AG09309 (cell line): ENCODE measurements around the gene MBLAC1.

Experiments used
- DNase-seq: peaks from one replicate; pipeline ENCODE4 v3.0.0-alpha.2; 2010; ENCODE audit warnings: low read depth
- H3K4me3 ChIP-seq: 2 replicates; pipeline ENCODE4 v1.5.1; 2011; ENCODE audit warnings: mild to moderate bottlenecking, low read depth, low read length, moderate library complexity; ENCODE audit not compliant: control insufficient read depth
- TF ChIP-seq, protein P1 (sequence below): IDR thresholded peaks from 2 replicates; pipeline ENCODE4 v1.5.1; 2011; ENCODE audit warnings: mild to moderate bottlenecking, low read depth, low read length, inconsistent platforms; ENCODE audit not compliant: insufficient read depth, control insufficient read depth; ENCODE audit errors: missing control alignments

MBLAC1 gene

DNA sequence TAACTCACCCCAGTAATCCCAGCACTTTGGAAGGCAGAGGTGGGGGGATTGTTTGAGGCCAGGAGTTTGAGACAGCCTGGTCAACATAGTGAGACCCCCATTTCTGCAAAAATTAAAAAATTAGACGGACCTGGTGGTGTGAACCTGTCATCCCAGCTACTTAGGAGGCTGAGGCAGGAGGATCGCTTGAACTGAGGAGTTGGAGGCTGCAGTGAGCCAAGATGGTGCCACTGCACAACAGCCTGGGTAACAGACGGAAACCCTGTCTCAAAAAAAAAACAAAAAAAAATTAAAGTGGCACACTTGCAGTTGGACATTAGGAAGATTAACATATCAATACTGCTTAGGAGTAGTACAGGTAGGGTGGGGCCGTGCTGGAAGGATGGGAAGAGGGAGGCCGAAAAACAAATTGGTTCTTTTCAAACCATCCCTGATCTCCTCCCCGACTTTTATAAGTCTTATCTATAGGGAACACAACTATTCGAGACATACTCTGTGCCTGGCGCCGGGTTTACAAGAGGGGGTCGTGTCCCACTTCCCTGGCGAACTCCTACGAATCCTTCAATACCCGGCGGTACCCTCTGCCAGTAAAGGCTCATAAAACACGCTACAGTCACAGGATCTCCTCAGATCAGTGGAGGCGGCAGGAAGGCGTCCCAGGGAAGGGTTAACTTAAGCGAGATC lies 8.2 kb upstream of the MBLAC1 start:
- DNase-seq = no peak
- TF ChIP-seq, protein P1, sequence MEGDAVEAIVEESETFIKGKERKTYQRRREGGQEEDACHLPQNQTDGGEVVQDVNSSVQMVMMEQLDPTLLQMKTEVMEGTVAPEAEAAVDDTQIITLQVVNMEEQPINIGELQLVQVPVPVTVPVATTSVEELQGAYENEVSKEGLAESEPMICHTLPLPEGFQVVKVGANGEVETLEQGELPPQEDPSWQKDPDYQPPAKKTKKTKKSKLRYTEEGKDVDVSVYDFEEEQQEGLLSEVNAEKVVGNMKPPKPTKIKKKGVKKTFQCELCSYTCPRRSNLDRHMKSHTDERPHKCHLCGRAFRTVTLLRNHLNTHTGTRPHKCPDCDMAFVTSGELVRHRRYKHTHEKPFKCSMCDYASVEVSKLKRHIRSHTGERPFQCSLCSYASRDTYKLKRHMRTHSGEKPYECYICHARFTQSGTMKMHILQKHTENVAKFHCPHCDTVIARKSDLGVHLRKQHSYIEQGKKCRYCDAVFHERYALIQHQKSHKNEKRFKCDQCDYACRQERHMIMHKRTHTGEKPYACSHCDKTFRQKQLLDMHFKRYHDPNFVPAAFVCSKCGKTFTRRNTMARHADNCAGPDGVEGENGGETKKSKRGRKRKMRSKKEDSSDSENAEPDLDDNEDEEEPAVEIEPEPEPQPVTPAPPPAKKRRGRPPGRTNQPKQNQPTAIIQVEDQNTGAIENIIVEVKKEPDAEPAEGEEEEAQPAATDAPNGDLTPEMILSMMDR = no peak
- peak overlapping the region; percentile 98 for H3K4me3 ChIP-seq

DNA sequence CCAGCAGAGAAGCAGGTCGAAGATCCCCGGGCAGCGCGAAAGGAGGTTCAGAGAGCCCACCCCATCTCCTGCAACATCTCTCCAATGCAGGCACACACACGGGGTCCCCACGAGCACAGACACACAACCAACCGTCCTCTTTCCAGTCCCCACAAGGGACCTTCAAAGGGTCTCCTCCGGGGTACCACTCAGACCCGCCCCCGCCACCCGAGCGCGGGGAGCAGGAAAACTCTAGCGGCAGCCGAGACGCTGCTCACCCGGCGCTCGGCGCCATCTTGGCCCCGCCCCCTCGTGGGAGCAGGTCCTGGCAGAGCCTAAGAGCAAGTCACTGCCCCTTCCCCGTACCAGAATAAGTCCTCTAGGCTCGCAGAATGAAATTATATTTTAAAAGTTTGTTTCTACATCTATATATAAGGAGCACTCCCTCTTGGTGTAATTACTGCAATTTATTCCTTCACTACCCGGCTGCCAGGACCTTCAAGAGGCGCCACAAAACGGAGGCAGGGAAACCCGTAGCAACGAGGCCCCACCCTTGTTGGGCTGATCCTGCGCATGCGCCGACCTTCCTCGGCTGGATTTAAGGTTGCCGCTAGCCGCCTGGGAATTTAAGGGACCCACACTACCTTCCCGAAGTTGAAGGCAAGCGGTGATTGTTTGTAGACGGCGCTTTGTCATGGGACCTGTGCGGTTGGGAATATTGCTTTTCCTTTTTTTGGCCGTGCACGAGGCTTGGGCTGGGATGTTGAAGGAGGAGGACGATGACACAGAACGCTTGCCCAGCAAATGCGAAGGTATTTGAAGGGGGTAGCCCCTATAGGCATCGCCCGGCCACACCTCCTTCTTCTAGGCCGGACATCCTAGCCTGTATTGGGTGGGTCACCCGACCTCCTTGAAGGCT lies 7.4 kb upstream of the MBLAC1 start, which contains the start of the genes CNPY4 and TAF6:
TSS of gene CNPY4 (plus strand) at position 563 of the 898 bp plus-strand sequence. CDS start at position 674, 111 bp downstream.
TSS of gene TAF6 (minus strand) at position 287 of the 898 bp plus-strand sequence. CDS start 5,149 bp downstream, outside the sequence.
- TF ChIP-seq, protein P1 = no peak
- DNase-seq = peak; percentile 87
- peak within 1 kb of the TSS; percentile 98 for H3K4me3 ChIP-seq

DNA sequence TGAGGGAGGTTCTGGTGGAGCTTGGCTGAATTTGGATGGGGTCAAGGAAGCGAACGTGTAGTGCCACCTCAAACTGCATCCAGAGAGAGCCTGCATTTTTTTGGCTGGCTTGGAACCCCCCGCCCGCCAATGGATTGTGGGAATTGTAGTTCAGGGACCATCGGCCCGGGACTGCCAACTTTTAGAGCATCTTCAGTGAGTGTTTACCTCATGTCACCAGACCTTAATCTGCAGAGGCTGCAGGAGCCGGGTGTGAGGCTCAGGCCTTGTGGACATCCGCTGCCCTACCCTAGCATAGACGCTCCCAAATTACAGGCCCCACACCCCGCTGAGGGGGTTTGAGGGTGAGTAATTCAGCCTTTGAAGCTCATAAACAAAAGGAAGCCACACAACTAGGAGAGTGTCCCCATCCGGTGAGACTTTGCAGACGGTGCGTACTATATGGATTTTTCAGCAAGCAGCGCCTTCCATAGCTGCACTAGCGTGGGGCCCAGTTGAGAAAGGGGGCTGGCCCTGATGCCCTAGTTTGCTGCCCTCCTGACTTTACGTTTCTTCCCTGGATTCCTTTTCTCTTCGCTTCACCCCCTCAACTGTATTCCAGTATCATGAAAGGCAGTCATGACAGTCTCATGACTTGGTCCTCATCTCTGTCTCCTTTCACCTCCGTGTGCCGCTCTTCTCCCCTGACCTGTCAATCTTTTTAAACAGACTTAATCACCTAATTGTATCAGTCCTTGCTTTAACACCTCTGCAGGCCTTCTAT lies 6.6 kb upstream of the MBLAC1 start:
- peak overlapping the region; percentile 98 for H3K4me3 ChIP-seq
- no peak for DNase-seq
- TF ChIP-seq, protein P1 = no peak

DNA sequence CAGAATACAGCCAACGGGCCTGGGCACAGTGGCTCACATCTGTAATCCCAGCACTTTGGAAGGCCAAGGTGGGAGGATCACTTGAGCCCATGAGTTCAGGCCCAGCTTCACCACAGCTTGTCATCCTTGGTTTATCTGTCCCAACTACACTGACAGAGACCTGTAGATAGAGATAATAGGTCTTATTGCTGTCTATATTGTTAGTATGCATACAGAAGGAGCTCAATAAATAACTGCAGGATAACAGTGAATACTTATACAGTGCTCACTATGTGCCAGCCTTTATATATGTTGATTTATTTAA lies 6.1 kb upstream of the MBLAC1 start:
- DNase-seq = no peak
- peak overlapping the region; percentile 98 for H3K4me3 ChIP-seq
- TF ChIP-seq, protein P1 = no peak

DNA sequence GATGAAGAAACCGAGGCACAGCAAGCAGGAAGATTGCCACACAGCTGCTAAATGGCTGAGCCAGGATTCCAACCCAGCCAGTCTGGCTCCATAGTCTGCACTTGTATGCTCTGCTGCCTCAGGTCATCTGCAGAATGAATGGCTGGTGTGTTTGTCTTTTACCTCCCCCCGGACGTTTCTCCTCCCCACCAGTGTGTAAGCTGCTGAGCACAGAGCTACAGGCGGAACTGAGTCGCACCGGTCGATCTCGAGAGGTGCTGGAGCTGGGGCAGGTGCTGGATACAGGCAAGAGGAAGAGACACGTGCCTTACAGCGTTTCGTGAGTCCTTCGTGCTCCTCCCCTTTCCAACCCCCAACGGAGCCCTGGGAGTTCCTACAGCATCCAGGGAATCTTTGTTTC lies 4.7 kb upstream of the MBLAC1 start:
- H3K4me3 ChIP-seq = no peak overlapping the region
- DNase-seq = no peak
- TF ChIP-seq, protein P1 = no peak

DNA sequence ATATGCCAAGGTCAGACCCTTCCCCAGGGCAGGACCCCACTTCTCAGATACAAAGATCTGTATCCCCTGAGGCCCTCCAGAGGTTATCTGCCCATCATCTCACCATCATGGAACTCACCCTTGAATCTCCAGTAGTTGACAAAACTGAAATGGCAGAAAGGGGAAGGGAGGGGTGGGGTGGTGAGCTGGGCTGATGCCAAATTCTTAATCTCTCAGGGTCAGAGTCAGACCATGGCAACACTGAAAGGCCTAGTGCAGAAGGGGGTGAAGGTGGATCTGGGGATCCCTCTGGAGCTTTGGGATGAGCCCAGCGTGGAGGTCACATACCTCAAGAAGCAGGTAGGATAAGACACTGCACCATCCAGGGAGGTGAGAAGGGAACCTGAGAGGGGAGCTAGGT lies 4.2 kb upstream of the MBLAC1 start:
- no peak for DNase-seq
- H3K4me3 ChIP-seq = no peak overlapping the region
- TF ChIP-seq, protein P1 = no peak
